ENCODE measurements around the gene RANBP3L.
"Not testable (repeated sequence)": the region's sequence is repeated elsewhere in the genome, so short reads cannot be mapped to it uniquely, and the experiment has no call there.

RANBP3L gene

DNA sequence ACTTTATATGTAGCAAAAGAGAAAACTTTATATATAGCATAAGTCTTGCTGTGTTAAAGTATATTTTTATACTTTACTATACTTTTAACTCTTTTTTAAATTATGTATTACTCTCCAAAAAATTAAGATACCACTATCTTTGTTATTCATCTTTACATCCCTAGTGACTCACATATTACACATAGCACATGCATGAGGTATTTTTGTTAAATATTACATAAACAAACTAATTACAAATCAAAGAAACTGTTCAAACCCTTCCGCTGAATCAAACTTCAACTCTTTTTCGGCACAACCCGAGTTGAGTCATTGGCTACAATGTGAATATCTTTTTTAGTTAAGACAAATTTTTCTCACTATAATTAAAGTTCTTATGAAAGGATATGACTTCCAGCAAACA, 92.0 kb downstream of the RANBP3L start:
- DNase-seq (ENCODE audit: insufficient read length, low spot score) (no peak), FAIRE-seq (no peak)

DNA sequence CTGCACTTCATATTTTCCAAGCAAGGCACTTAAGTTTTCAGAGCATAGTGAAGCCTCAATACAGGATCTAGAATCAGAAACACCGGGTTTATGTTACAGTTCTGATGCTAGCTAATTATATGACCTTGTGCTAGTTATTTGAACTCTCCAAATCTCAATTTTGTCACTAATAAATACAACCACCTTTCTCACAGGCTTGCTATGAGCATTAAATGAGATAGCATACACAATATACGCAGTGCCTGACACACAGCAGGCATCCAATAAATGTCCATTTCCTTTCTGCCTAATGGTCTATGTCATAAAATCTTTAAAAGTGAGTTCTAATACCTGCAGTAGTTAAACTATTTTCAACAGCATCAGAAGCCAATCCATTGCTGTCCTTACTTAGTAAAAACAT, 92.9 kb downstream of the RANBP3L start:
- FAIRE-seq, result peak; percentile 77

DNA sequence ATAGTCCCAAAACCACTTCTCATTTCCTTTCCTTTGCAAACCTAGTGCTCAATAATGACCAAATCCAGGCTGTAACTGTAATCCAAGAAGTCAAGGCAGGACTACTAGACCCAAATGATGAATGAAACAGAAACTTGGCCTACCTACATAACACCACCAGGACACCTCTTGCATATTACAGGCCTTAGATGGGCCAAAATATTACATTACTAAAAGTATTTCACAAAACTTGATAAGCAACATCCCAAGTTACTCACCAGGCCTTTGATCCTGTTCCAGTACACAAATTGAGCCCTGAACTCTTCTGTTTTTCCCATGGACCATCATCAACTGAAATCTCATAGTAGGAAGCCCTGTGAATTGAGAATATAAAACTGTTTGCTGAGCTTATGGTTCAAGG, 94.8 kb downstream of the RANBP3L start:
- no peak for FAIRE-seq
- no peak for DNase-seq (ENCODE audit: insufficient read length, low spot score)

More for the DNA sequence above, 92.9 kb downstream of the RANBP3L start:
- DNase-seq (ENCODE audit: insufficient read length, low spot score), result no peak

DNA sequence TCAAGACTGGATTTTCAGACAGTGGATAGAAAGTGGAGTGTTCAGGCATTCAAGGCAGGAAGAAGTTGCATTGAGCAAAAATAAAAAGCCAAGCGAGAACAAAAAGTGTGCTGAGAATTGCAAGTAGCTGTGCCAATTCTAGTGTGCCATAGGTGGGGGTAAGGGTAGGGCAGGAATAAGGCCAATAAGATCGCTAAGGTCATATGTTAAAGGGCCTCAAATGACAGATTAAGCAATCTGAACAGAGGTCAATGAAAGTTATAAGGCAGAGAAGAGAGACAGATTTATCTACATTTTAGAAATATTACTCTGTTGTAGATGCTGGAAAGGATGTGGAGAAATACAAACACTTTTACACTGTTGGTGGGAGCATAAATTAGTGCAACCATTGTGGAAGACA, 96.4 kb downstream of the RANBP3L start:
- DNase-seq (ENCODE audit: insufficient read length, low spot score) (no peak), FAIRE-seq (peak; percentile 42)

GRCh38 chr5:36202521-36202961, 99.2 kb downstream of the RANBP3L start:
- DNase-seq (ENCODE audit: insufficient read length, low spot score) (no peak), FAIRE-seq (no peak)

DNA sequence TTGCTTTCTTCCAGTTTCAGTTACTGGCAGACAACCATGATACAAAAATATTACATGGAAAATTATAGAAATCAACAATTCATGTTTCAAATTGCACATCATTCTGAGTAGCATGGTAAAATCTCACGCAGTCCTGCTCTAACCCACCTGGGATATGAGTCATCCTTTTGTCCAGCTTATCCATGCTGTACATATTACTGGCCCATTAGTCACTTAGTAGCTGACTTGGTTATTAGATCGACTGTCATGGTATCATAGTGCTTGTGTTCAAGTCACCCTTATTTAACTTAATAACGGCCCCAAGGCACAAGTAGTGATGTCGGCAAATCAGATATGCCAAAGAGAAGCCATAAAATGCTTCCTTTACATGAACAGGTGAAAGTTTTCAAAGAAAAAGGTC, 101.2 kb downstream of the RANBP3L start:
- FAIRE-seq (peak; percentile 79), DNase-seq (ENCODE audit: insufficient read length, low spot score) (no peak)

GRCh38 chr5:36199620-36200019, 102.1 kb downstream of the RANBP3L start:
- no peak for DNase-seq (ENCODE audit: insufficient read length, low spot score)
- no peak for FAIRE-seq

- DNase-seq (ENCODE audit: insufficient read length, low spot score); FAIRE-seq: not testable (repeated sequence)
Measured at GRCh38 chr5:36198783-36199182, 102.9 kb downstream of the RANBP3L start.
